HepG2 (cell line): ENCODE data around the gene LRRTM2.

Experiments used
- AGO2 ChIP-seq: fragments of 200-400 bp; formaldehyde crosslinking; optimal IDR thresholded peaks from 2 replicates; pipeline ENCODE3; 2017; ENCODE audit warnings: mild to moderate bottlenecking, low read depth, low read length, moderate library complexity
- CTCF ChIP-seq: sonication (generic); formaldehyde crosslinking; IDR thresholded peaks from 2 replicates; pipeline ENCODE4 v1.5.0; 2020; ENCODE audit warnings: mild to moderate bottlenecking, missing genetic modification reagents, moderate library complexity
- EP300 ChIP-seq, 3 experiments: sonication (generic) in 1 of 3; formaldehyde crosslinking in 1 of 3; IDR thresholded peaks; 2 replicates each; pipeline versions ENCODE4 v1.5.1 to v1.6.1; 2011 to 2020; ENCODE audit warnings: low read depth in 2 of 3, low read length in 2 of 3, borderline replicate concordance in 1 of 3, improper control_type of control experiment in 1 of 3, mild to moderate bottlenecking in 1 of 3, missing genetic modification reagents in 1 of 3, moderate library complexity in 1 of 3
- THAP7 ChIP-seq: sonication (generic); formaldehyde crosslinking; IDR thresholded peaks from 2 replicates; pipeline ENCODE4 v1.8.1; 2023; ENCODE audit warnings: mild to moderate bottlenecking, missing genetic modification reagents
- ZFP36 ChIP-seq: fragments of 150-350 bp; IDR thresholded peaks from 2 replicates; pipeline ENCODE4 v1.6.1; 2018; ENCODE audit warnings: borderline replicate concordance, low read length, low read depth; ENCODE audit not compliant: partially characterized antibody
- ZNF33A ChIP-seq: sonication (generic); formaldehyde crosslinking; IDR thresholded peaks from 2 replicates; pipeline ENCODE4 v1.5.1; 2020; ENCODE audit warnings: missing genetic modification reagents, mild to moderate bottlenecking, moderate library complexity, borderline replicate concordance
- TF ChIP-seq, protein P1 (sequence below): sonication (generic); formaldehyde crosslinking; IDR thresholded peaks from 2 replicates; pipeline ENCODE4 v1.8.1; 2022; ENCODE audit warnings: mild to moderate bottlenecking, missing genetic modification reagents

DNA sequence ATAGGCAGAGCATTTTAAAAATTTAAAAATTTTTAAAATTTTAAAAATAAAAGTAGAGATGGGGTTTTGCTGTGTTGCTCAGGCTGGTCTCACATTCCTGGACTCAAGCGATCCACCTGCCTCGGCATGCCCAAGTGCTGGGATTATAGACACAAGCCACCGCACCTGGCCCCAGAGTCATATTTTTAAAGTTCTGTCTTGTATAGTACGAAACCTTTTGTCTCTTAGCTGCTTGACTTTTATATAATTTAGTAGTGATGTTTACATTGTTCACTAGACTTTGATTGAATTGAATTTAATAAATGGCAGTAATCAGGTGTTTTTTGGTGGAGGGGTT is 31.0 kb downstream of the LRRTM2 start:
- TF ChIP-seq, protein P1, sequence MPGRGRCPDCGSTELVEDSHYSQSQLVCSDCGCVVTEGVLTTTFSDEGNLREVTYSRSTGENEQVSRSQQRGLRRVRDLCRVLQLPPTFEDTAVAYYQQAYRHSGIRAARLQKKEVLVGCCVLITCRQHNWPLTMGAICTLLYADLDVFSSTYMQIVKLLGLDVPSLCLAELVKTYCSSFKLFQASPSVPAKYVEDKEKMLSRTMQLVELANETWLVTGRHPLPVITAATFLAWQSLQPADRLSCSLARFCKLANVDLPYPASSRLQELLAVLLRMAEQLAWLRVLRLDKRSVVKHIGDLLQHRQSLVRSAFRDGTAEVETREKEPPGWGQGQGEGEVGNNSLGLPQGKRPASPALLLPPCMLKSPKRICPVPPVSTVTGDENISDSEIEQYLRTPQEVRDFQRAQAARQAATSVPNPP (CRISPR knock-in tag), result no peak
- no peak for TF ChIP-seq CTCF (CRISPR knock-in tag)
- TF ChIP-seq ZFP36, result no peak
- no peak for TF ChIP-seq ZNF33A (CRISPR knock-in tag)
- TF ChIP-seq EP300 (IDR thresholded peaks at IDR 0.05; ENCODE audit: low read depth in 2 of 2, low read length in 2 of 2), result no peak
- TF ChIP-seq EP300 (CRISPR knock-in tag; IDR thresholded peaks at IDR 0.05; ENCODE audit: borderline replicate concordance), result no peak
- TF ChIP-seq AGO2, result no peak
- TF ChIP-seq THAP7, result no peak
